Neural progenitor cell (in vitro differentiated cells): ENCODE measurements around the gene TMEM106C. TPM values are rescaled to one million over a fixed set of nuclear protein-coding genes. Genes with fewer than 3 reads are reported as not detected.

Source experiments
- DNase-seq: peaks from one replicate; pipeline ENCODE4 v3.0.0-alpha.2; 2016; ENCODE audit warnings: low spot score
- H2AFZ ChIP-seq: fragments of 200-600 bp; sonication (generic); replicated peaks from 2 replicates; pipeline ENCODE4 v1.6.1; 2016; ENCODE audit warnings: antibody characterized with exemption
- H3F3A ChIP-seq: fragments of 200-600 bp; sonication (generic); 2 replicates; pipeline ENCODE4 v1.6.1; 2016; ENCODE audit warnings: antibody characterized with exemption, low read depth
- H3K27ac ChIP-seq: fragments of 200-600 bp; sonication (generic); 2 replicates; pipeline ENCODE4 v1.5.1; 2016; ENCODE audit warnings: mild to moderate bottlenecking
- H3K27me3 ChIP-seq: fragments of 200-600 bp; sonication (generic); 2 replicates; pipeline ENCODE4 v1.6.1; 2016; ENCODE audit warnings: mild to moderate bottlenecking, moderate library complexity
- H3K36me3 ChIP-seq: fragments of 200-600 bp; sonication (generic); 2 replicates; pipeline ENCODE4 v1.5.1; 2016
- H3K4me1 ChIP-seq: fragments of 200-600 bp; sonication (generic); 2 replicates; pipeline ENCODE4 v1.6.1; 2016; ENCODE audit warnings: mixed run types
- H3K4me2 ChIP-seq: fragments of 200-600 bp; sonication (generic); 2 replicates; pipeline ENCODE4 v1.6.1; 2016
- H3K4me3 ChIP-seq: fragments of 200-600 bp; sonication (generic); 2 replicates; pipeline ENCODE4 v1.5.1; 2016
- H3K79me2 ChIP-seq: fragments of 200-600 bp; sonication (generic); 2 replicates; pipeline ENCODE4 v1.6.1; 2016; ENCODE audit warnings: low read depth
- H3K9ac ChIP-seq: fragments of 200-600 bp; sonication (generic); 2 replicates; pipeline ENCODE4 v1.6.1; 2016
- H3K9me3 ChIP-seq: fragments of 200-600 bp; sonication (generic); 2 replicates; pipeline ENCODE4 v1.5.1; 2016; ENCODE audit warnings: low read depth
- H4K20me1 ChIP-seq: fragments of 200-600 bp; sonication (generic); 2 replicates; pipeline ENCODE4 v1.6.1; 2016; ENCODE audit warnings: low read depth
- H3K27ac Mint-ChIP-seq: 3 replicates; pipeline ENCODE4 v1.8.0; 2021; ENCODE audit warnings: mixed read lengths
- H3K27me3 Mint-ChIP-seq: 2 replicates; pipeline ENCODE4 v1.8.0; 2022; ENCODE audit warnings: low read depth, mild to moderate bottlenecking, inconsistent platforms, moderate library complexity, mixed read lengths; ENCODE audit not compliant: insufficient read depth
- H3K36me3 Mint-ChIP-seq: 3 replicates; pipeline ENCODE4 v1.8.0; 2021; ENCODE audit warnings: mixed read lengths
- H3K4me1 Mint-ChIP-seq: 3 replicates; pipeline ENCODE4 v1.8.0; 2021; ENCODE audit warnings: mixed read lengths
- H3K4me3 Mint-ChIP-seq: 3 replicates; pipeline ENCODE4 v1.8.0; 2021; ENCODE audit warnings: mild to moderate bottlenecking, moderate library complexity, mixed read lengths
- H3K9me3 Mint-ChIP-seq: 3 replicates; pipeline ENCODE4 v1.8.0; 2020; ENCODE audit warnings: mixed read lengths
- CTCF ChIP-seq: fragments of 200-600 bp; sonication (generic); IDR thresholded peaks from 2 replicates; pipeline ENCODE4 v1.5.1; 2017; ENCODE audit warnings: antibody characterized with exemption, mild to moderate bottlenecking
- EZH2 ChIP-seq: fragments of 200-600 bp; sonication (generic); IDR thresholded peaks from 2 replicates; pipeline ENCODE4 v1.6.1; 2017; ENCODE audit warnings: antibody characterized with exemption, mild to moderate bottlenecking, moderate library complexity
- EZH2phosphoT487 ChIP-seq: fragments of 200-600 bp; sonication (generic); IDR thresholded peaks from 2 replicates; pipeline ENCODE4 v1.6.1; 2017; ENCODE audit warnings: antibody characterized with exemption
- total RNA-seq: library from RNA; depleted of rRNA; stranded (reverse); fragments of >200 nt; gene quantifications from 2 replicates; pipeline ENCODE4 v1.2.3, GENCODE V29; 2015; ENCODE audit warnings: low replicate concordance

Gene TMEM106C
- total RNA-seq, 1 donor from 2014 or later = 87.5 TPM

- Histone ChIP-seq H2AFZ (no peak overlapping the region), H3K36me3 (no peaks in the 10 kb centered on the region), H3K4me3 (no peak overlapping the region), H3K27ac (no peak overlapping the region), H4K20me1 (no peaks in the 10 kb centered on the region), H3F3A (peaks cover 7% of the 10 kb centered on the region), H3K9me3 (no peaks in the 10 kb centered on the region), H3K4me2 (no peak overlapping the region), H3K79me2 (no peaks in the 10 kb centered on the region), H3K27me3 (no peaks in the 10 kb centered on the region), H3K9ac (no peak overlapping the region), H3K4me1 (no peaks in the 10 kb centered on the region)
- Mint-ChIP-seq H3K4me1 (no peaks in the 10 kb centered on the region), H3K27ac (no peak overlapping the region), H3K36me3 (peaks cover 39% of the 10 kb centered on the region), H3K4me3 (no peak overlapping the region), H3K27me3 (peaks cover 5% of the 10 kb centered on the region), H3K9me3 (no peaks in the 10 kb centered on the region)
- DNase-seq = no peak
- no peak for TF ChIP-seq CTCF
- no peak for TF ChIP-seq EZH2phosphoT487
- no peak for TF ChIP-seq EZH2
Measured at GRCh38 chr12:47975036-47975620, 11.7 kb downstream of the TMEM106C start.

- Histone ChIP-seq H3K79me2 (no peaks in the 10 kb centered on the region), H3K9ac (no peak overlapping the region), H3K27ac (no peak overlapping the region), H2AFZ (no peak overlapping the region), H3F3A (peaks cover 5% of the 10 kb centered on the region), H3K4me1 (no peaks in the 10 kb centered on the region), H4K20me1 (no peaks in the 10 kb centered on the region), H3K36me3 (no peaks in the 10 kb centered on the region), H3K27me3 (no peaks in the 10 kb centered on the region), H3K4me3 (no peak overlapping the region), H3K9me3 (no peaks in the 10 kb centered on the region), H3K4me2 (no peak overlapping the region)
- peaks cover 39% of the 10 kb centered on the region for H3K36me3 Mint-ChIP-seq
- no peaks in the 10 kb centered on the region for H3K9me3 Mint-ChIP-seq
- no peak overlapping the region for H3K27ac Mint-ChIP-seq
- H3K4me3 Mint-ChIP-seq = no peak overlapping the region
- TF ChIP-seq CTCF = no peak
- TF ChIP-seq EZH2phosphoT487 = no peak
- TF ChIP-seq EZH2 = no peak
- H3K27me3 Mint-ChIP-seq = peaks cover 5% of the 10 kb centered on the region
- no peaks in the 10 kb centered on the region for H3K4me1 Mint-ChIP-seq
- no peak for DNase-seq
Measured at GRCh38 chr12:47975816-47976215, 12.4 kb downstream of the TMEM106C start.

- Histone ChIP-seq H3K27ac (no peak overlapping the region), H3K4me3 (no peak overlapping the region), H3K27me3 (no peaks in the 10 kb centered on the region), H2AFZ (no peak overlapping the region), H4K20me1 (no peaks in the 10 kb centered on the region), H3K4me1 (no peaks in the 10 kb centered on the region), H3K79me2 (no peaks in the 10 kb centered on the region), H3K4me2 (no peak overlapping the region), H3K9ac (no peak overlapping the region), H3F3A (no peaks in the 10 kb centered on the region), H3K36me3 (no peaks in the 10 kb centered on the region), H3K9me3 (no peaks in the 10 kb centered on the region)
- H3K9me3 Mint-ChIP-seq = no peaks in the 10 kb centered on the region
- H3K4me1 Mint-ChIP-seq = no peaks in the 10 kb centered on the region
- DNase-seq = no peak
- peaks cover 5% of the 10 kb centered on the region for H3K27me3 Mint-ChIP-seq
- H3K27ac Mint-ChIP-seq = no peak overlapping the region
- peaks cover 40% of the 10 kb centered on the region for H3K36me3 Mint-ChIP-seq
- TF ChIP-seq CTCF = no peak
- no peak for TF ChIP-seq EZH2phosphoT487
- no peak for TF ChIP-seq EZH2
- no peak overlapping the region for H3K4me3 Mint-ChIP-seq
Measured at GRCh38 chr12:47977046-47977771, 13.8 kb downstream of the TMEM106C start.
